Stimulated activated CD8-positive, alpha-beta memory T cell treated with anti-CD3 and anti-CD28 coated beads, Interleukin-2, amount 100 ng/mL, for 1 hour (primary cell): ENCODE measurements around the gene MRS2.

Experiments
- DNase-seq, 2 donors: peaks; one replicate each; pipeline ENCODE4 v3.0.0-alpha.2; 2020; ENCODE audit warnings: low read depth in 2 of 2

MRS2 gene

GRCh38 chr6:24431045-24431451, 28.3 kb downstream of the MRS2 start:
- DNase-seq: no peak

- no peak for DNase-seq
Observed at GRCh38 chr6:24432611-24433010, 29.9 kb downstream of the MRS2 start.

GRCh38 chr6:24436979-24437378, 34.2 kb downstream of the MRS2 start:
- DNase-seq: no peak

DNA sequence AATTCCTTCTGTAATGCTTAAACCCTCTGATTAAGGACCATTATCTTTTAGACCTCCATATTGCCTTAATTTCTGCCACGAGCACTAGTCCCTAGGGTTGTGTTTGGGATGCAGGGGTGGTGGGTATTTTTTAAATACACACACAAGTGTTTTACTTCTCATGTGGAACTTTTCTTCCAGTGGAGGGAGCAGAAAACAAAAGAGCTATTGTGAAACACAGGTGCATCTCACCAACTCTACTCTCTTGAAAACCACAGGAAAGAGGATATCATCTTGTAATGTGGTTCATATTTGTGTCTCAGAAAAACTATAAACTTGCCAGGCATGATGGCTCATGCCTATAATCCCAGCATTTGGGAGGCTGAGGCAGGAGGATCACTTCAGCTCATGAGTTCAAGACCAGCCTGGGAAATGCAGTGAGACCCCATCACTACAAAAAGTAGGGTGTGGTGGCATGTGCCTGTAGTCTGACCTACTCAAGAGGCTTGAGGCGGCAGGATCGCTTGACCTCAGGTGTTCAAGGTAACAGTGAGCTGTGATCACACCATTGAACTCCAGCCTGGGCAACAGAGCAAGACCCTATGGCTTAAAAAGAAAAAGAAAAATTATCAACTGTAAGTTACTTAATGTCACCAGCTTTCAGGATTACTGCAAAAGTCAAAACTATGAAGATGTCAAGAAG, 37.3 kb downstream of the MRS2 start:
- no peak for DNase-seq

DNA sequence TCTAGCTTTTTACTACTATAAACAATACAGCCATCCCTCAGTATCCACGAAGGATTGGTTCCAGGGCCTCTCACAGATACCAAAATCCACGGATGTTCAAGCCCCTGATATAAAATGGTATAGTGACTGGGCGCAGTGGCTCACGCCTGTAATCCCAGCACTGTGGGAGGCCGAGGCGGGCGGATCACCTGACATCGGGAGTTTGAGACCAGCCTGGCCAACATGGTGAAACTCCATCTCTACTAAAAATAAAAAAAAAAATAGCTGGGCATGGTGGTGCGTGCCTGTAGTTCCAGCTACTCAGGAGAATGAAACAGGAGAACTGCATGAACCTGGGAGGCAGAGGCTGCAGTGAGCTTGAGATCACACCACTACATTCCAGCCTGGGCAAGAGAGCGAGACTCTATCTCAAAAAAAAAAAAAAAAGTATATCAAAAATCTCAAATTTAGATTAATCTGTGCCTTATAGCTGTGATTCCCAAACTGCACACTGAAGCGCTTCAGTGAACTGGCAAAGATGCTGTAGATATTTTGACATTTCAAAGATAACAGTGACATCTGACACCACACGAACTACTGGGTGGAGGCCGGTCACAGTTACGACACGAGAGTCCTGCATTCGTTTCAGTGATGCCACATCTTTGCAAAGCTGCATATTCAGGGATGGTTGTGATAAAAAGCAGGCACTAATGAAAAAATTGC, 38.3 kb downstream of the MRS2 start:
- no peak for DNase-seq

GRCh38 chr6:24441599-24441904, 38.8 kb downstream of the MRS2 start:
- DNase-seq: no peak

- DNase-seq: no peak
Observed at GRCh38 chr6:24444588-24444987, 41.9 kb downstream of the MRS2 start.

- no peak for DNase-seq
Observed at GRCh38 chr6:24445704-24446103, 43.0 kb downstream of the MRS2 start.

GRCh38 chr6:24446670-24447069, 43.9 kb downstream of the MRS2 start:
- no peak for DNase-seq

DNA sequence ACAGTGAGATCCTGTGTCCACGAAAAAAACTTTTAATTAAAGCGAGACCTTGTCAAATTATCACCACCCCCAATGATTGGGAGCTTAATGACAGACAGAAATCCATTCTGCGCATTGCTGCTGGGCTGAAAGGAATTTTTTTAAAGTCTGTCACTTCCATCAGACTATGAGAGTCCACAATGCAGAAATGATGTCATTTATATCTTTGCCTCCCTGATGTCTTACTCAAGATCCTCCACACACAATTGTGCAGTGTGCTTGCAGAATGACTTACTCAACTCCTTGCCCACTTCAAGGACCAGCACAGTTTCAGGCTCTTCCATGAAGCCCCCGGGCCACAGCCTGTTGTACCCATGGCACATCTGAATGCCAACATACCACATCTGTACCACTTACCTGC, 45.7 kb downstream of the MRS2 start:
- DNase-seq: no peak

- no peak for DNase-seq
Observed at GRCh38 chr6:24448828-24449525, 46.2 kb downstream of the MRS2 start.

DNA sequence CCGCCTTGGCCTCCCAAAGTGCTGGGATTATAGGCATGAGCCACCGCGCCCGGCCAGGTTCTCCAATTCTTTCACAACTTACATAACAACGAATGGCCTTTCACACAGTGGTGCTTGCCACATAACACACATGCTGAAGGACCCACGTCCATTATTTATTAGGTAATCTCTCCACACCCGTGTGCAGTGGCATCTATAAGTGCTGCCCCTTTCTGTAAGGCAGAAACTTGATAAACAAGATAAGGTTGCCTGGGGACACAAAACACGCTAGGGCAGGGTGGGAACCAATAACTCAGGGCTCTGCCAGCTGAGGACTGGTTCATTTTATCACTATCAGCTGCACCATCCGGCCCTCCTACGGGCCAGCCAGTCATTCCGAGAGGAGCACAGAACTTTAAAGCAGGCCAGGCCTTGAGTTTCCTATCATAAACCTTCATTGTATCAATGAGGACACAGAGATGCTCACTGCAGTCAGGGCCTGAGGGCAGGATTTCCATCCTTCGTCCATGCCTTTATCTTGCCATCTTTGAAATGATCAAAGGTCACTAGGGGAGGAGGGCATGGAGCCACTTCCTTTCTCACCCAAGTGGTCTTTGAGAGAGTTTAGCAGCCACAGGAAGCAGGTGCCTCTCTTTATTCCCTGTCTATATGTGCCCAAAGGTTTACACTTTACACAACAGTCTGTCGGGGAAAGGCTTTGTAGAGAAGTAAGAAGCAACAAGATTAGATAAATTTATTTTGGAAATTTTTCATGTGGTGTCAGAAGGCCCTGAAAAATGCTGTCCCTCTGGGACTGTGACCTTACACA, 49.0 kb downstream of the MRS2 start:
- DNase-seq: no peak

- no peak for DNase-seq
Observed at GRCh38 chr6:24453921-24454320, 51.2 kb downstream of the MRS2 start.

DNA sequence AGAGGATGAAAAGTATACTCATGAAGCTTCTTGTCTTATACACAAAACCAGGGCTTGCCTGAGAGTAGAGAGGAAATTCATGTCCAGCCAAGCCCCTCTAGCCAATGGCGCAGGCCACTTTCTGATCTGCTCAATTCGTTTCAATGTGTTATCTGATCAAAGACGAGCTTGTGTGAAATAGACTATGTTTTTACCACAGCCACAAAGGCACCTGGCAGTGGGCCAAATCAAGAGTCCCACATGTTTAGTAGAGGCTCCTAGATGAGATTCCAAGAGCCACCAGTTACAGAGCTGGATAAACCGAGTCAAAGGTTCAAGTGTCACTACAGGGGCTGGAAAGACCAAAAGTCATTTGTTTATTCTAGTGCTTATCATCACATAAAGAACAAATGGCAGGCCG, 51.7 kb downstream of the MRS2 start:
- DNase-seq: no peak

DNA sequence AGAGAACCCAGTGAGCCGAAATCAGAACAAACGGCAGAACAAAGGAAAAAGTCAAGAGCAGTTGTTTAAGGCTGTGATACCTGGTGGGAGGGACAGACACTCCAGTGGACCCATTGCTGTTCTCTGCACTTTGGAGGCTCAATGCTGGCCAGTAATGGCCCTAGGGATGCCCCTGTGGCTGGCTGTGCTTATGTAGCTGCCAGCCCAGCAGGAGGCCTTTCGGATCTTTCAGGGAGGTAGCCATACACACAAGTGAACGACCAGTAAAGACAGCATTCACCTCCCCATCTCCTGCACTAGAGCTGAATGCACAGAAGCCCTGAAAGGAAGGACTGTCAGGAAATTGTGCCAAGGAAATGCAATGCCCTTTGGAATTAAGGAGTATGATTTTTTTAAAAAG, 52.3 kb downstream of the MRS2 start:
- DNase-seq: no peak

DNA sequence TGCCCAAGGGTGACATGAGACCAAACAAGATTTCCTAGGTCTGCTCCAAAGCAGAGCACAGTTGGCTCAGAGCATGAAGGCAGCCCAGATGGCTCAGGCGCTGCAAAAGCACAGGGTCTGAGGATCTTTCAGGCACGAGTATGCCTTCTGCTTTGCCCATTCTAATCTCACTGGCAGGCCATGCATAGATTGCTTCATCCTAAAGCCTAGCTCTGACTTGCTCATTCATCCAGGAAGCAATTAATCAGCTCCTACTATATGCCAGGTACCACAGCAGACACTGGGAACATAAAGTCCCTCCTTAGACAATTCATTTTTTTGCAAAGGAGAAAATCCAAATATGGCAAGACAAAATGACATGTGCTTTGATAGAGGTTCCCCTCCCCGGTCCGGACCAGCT, 55.4 kb downstream of the MRS2 start:
- no peak for DNase-seq

GRCh38 chr6:24458941-24459340, 56.2 kb downstream of the MRS2 start:
- DNase-seq: no peak

- DNase-seq: no peak
Observed at GRCh38 chr6:24460966-24461365, 58.2 kb downstream of the MRS2 start.

DNA sequence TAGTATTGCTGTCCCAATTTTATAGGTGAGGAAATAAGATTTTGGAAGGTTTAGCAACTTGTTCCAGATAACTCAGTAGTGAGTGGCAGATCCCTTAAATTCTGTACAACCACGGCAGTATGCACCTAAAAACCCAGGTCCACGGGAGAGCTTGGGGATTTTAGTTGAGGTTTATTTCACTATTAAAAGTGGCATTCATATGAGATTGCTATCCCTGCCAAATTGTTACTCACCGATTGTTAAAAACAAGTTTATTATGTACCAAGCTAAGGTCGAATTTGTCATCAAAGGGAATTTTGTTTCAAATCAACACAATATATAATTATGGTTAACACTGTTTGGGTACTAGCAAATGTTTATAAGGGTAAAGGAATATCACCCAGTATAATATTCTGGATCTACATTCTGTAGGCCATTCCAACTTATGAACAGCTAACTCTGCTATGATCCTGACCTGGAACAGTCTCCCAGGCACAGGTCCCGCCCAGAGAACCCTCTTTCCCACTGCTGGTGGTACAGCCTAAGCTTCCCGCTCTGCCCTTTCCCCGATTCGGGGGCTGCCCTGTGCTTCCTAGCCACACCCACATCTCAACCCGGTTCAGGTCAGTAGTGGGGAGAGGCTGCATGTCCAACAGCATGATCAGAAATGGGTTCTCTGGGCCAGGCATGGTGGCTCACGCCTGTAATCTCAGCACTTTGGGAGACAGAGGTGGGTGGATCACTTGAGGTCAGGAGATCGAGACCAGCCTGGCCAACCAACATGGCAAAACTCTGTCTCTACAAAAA, 61.7 kb downstream of the MRS2 start:
- DNase-seq: no peak

DNA sequence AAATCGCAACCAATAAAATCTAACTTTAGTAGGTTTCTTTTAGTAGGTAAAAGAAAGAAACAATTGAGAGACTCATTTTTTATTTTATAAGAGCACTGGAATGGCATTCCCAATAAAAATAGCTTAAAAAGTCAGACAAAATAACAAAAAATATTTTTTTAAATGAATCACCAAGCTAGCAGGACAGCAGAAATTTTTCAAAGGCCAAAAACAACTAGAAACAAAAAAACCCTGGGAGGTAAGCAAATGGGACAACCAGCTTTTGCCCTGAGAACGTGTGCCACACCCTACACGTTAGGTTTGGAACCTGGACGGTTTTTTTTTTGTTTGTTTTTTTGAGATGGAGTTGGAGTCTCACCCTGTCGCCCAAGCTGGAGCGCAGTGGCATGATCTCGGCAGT, 67.1 kb downstream of the MRS2 start:
- DNase-seq: no peak

DNA sequence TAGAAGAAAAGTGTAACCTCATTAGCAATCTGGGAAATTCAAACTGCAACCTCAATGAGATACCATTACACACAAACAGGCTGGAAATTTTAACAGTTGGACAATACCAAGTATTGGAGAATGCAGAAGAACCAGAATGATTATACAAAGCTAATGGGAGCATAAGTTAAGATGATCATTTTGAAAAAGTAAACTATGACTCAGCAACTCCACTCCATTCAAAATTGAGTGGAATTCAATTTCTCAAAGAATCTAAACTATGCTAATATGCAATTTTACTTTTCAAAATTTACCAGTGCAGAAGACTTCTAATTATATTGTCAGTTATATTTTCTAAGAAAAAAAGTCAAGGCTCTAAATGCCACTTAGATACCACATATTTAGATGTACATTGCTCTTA, 69.4 kb downstream of the MRS2 start:
- no peak for DNase-seq
